NT2/D1 (cell line): Measurements from ENCODE around the gene RFXAP.

Experiments used
- YY1 ChIP-seq: IDR thresholded peaks from 2 replicates; pipeline ENCODE4 v1.6.1; 2011; ENCODE audit not compliant: insufficient read length, insufficient read depth
- ZNF274 ChIP-seq: IDR thresholded peaks from 2 replicates; pipeline ENCODE4 v1.6.1; 2011; ENCODE audit warnings: mild to moderate bottlenecking, low read depth, low read length

DNA sequence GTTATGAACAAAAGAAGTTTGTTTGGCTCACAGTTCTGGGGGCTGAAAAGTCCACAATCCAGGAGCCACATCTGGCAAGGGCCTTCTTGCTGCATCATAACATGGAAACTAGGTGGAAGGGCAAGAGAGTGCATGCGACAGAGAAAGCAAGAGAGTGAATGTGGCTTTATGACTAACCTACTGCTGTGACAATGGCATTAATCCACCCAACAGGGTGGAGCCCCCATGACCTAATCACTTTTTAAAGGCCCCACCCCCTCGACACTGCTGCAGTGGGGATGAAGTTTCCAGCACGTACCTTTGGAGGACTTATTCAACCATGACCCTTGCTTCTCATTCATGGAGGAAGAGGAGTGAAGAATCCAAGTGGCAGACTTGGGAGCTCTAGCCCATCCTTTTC is 30.0 kb upstream of the RFXAP start:
- no peak for TF ChIP-seq ZNF274
- TF ChIP-seq YY1: no peak
